ENCODE measurements around the gene NFASC.

GRCh38 chr1:204944662-204945061, 74.0 kb downstream of the NFASC start:
- TF ChIP-seq EZH2phosphoT487 (IDR thresholded peaks at IDR 0.05; ENCODE audit: insufficient read depth, low read depth) (no peak), EZH2 (IDR thresholded peaks at IDR 0.05; ENCODE audit: insufficient read depth, poor library complexity, severe bottlenecking) (no peak)

Data from GM23248 (cell line).